ENCODE data around the gene HAGH. TPM values are rescaled to one million over a fixed set of nuclear protein-coding genes. Genes with fewer than 3 reads are reported as not detected.
"Not testable (repeated sequence)": the region's sequence is repeated elsewhere in the genome, so short reads cannot be mapped to it uniquely, and the experiment has no call there.

The HAGH gene
- total RNA-seq, 1 donor from 2014 or later = 35.9 TPM

- Histone ChIP-seq H3K9me3 (ENCODE audit: insufficient read depth, low read depth, low read length) (no peaks in the 10 kb centered on the region), H3K27me3 (ENCODE audit: insufficient read depth, low read length) (no peaks in the 10 kb centered on the region), H3K4me2 (ENCODE audit: low read length) (no peak overlapping the region), H3K27ac (ENCODE audit: low read depth, low read length) (no peak overlapping the region), H2AFZ (ENCODE audit: low read depth, low read length) (no peak overlapping the region), H3K79me2 (ENCODE audit: insufficient read depth, low read length) (no peaks in the 10 kb centered on the region), H4K20me1 (ENCODE audit: insufficient read depth, low read length) (peaks cover 3% of the 10 kb centered on the region), H3K4me3 (ENCODE audit: insufficient read depth, low read depth, low read length) (no peak overlapping the region), H3K36me3 (ENCODE audit: insufficient read depth, low read length) (no peaks in the 10 kb centered on the region), H3K9ac (ENCODE audit: low read length) (no peak overlapping the region), H3K4me1 (ENCODE audit: insufficient read depth, low read length) (peaks cover 3% of the 10 kb centered on the region)
- no peak overlapping the region for H3K27ac Mint-ChIP-seq (ENCODE audit: unreplicated experiment)
- no peaks in the 10 kb centered on the region for H3K27me3 Mint-ChIP-seq (ENCODE audit: low read depth, unreplicated experiment)
- H3K9me3 Mint-ChIP-seq (ENCODE audit: unreplicated experiment) = peaks cover 8% of the 10 kb centered on the region
- DNase-seq (ENCODE audit: low read depth) (no peak), FAIRE-seq (no peak)
- no peaks in the 10 kb centered on the region for H3K4me1 Mint-ChIP-seq (ENCODE audit: low read depth, unreplicated experiment)
- no peak for TF ChIP-seq EZH2 (IDR thresholded peaks at IDR 0.05; ENCODE audit: insufficient read depth, low read length)
- no peak for TF ChIP-seq CTCF (IDR thresholded peaks at IDR 0.05; ENCODE audit: insufficient read depth, low read depth, low read length)
- no peak overlapping the region for H3K4me3 Mint-ChIP-seq (ENCODE audit: unreplicated experiment)
- H3K36me3 Mint-ChIP-seq (ENCODE audit: low read depth, unreplicated experiment) = peaks cover 30% of the 10 kb centered on the region
Measured at GRCh38 chr16:1808691-1809090, 17.9 kb downstream of the HAGH start.

- H3K79me2 ChIP-seq (ENCODE audit: insufficient read depth, low read length) = no peaks in the 10 kb centered on the region
- H3K36me3 ChIP-seq (ENCODE audit: insufficient read depth, low read length) = no peaks in the 10 kb centered on the region
- H4K20me1 ChIP-seq (ENCODE audit: insufficient read depth, low read length) = no peaks in the 10 kb centered on the region
- no peak overlapping the region for H3K9ac ChIP-seq (ENCODE audit: low read length)
- no peak for TF ChIP-seq EZH2 (IDR thresholded peaks at IDR 0.05; ENCODE audit: insufficient read depth, low read length)
- TF ChIP-seq CTCF (IDR thresholded peaks at IDR 0.05; ENCODE audit: insufficient read depth, low read depth, low read length) = no peak
- no peaks in the 10 kb centered on the region for H3K27me3 Mint-ChIP-seq (ENCODE audit: low read depth, unreplicated experiment)
- no peak overlapping the region for H3K4me3 ChIP-seq (ENCODE audit: insufficient read depth, low read depth, low read length)
- H3K9me3 Mint-ChIP-seq (ENCODE audit: unreplicated experiment) = peaks cover 9% of the 10 kb centered on the region
- peaks cover 27% of the 10 kb centered on the region for H3K36me3 Mint-ChIP-seq (ENCODE audit: low read depth, unreplicated experiment)
- no peaks in the 10 kb centered on the region for H3K9me3 ChIP-seq (ENCODE audit: insufficient read depth, low read depth, low read length)
- H3K27ac Mint-ChIP-seq (ENCODE audit: unreplicated experiment) = no peak overlapping the region
- H3K4me1 Mint-ChIP-seq (ENCODE audit: low read depth, unreplicated experiment) = no peaks in the 10 kb centered on the region
- no peak overlapping the region for H3K27ac ChIP-seq (ENCODE audit: low read depth, low read length)
- DNase-seq (ENCODE audit: low read depth) (no peak), FAIRE-seq (no peak)
- H3K27me3 ChIP-seq (ENCODE audit: insufficient read depth, low read length) = no peaks in the 10 kb centered on the region
- no peak overlapping the region for H2AFZ ChIP-seq (ENCODE audit: low read depth, low read length)
- peaks cover 3% of the 10 kb centered on the region for H3K4me1 ChIP-seq (ENCODE audit: insufficient read depth, low read length)
- H3K4me2 ChIP-seq (ENCODE audit: low read length) = no peak overlapping the region
- no peak overlapping the region for H3K4me3 Mint-ChIP-seq (ENCODE audit: unreplicated experiment)
Measured at GRCh38 chr16:1807626-1808025, 19.0 kb downstream of the HAGH start.

- Histone ChIP-seq H3K79me2 (ENCODE audit: insufficient read depth, low read length) (no peaks in the 10 kb centered on the region), H3K27ac (ENCODE audit: low read depth, low read length) (no peak overlapping the region), H3K4me1 (ENCODE audit: insufficient read depth, low read length) (no peaks in the 10 kb centered on the region), H2AFZ (ENCODE audit: low read depth, low read length) (no peak overlapping the region), H3K36me3 (ENCODE audit: insufficient read depth, low read length) (no peaks in the 10 kb centered on the region), H3K4me3 (ENCODE audit: insufficient read depth, low read depth, low read length) (no peak overlapping the region), H3K9ac (ENCODE audit: low read length) (no peak overlapping the region), H3K27me3 (ENCODE audit: insufficient read depth, low read length) (no peaks in the 10 kb centered on the region), H3K9me3 (ENCODE audit: insufficient read depth, low read depth, low read length) (peaks cover 4% of the 10 kb centered on the region), H4K20me1 (ENCODE audit: insufficient read depth, low read length) (no peaks in the 10 kb centered on the region), H3K4me2 (ENCODE audit: low read length) (no peak overlapping the region)
- Mint-ChIP-seq H3K27ac (ENCODE audit: unreplicated experiment) (no peak overlapping the region), H3K4me1 (ENCODE audit: low read depth, unreplicated experiment) (no peaks in the 10 kb centered on the region), H3K9me3 (ENCODE audit: unreplicated experiment) (peaks cover 27% of the 10 kb centered on the region), H3K36me3 (ENCODE audit: low read depth, unreplicated experiment) (peaks cover 33% of the 10 kb centered on the region), H3K27me3 (ENCODE audit: low read depth, unreplicated experiment) (no peaks in the 10 kb centered on the region), H3K4me3 (ENCODE audit: unreplicated experiment) (no peak overlapping the region)
- no peak for FAIRE-seq
- DNase-seq (ENCODE audit: low read depth) = no peak
- TF ChIP-seq CTCF (IDR thresholded peaks at IDR 0.05; ENCODE audit: insufficient read depth, low read depth, low read length) (no peak), EZH2 (IDR thresholded peaks at IDR 0.05; ENCODE audit: insufficient read depth, low read length) (no peak)
Measured at GRCh38 chr16:1800701-1801100, 25.9 kb downstream of the HAGH start.

- H3K4me3 Mint-ChIP-seq (ENCODE audit: unreplicated experiment); H3K4me3 ChIP-seq (ENCODE audit: insufficient read depth, low read depth, low read length); H2AFZ ChIP-seq (ENCODE audit: low read depth, low read length); H3K4me1 ChIP-seq (ENCODE audit: insufficient read depth, low read length); H3K4me2 ChIP-seq (ENCODE audit: low read length); DNase-seq (ENCODE audit: low read depth); H3K4me1 Mint-ChIP-seq (ENCODE audit: low read depth, unreplicated experiment); H4K20me1 ChIP-seq (ENCODE audit: insufficient read depth, low read length); H3K27me3 Mint-ChIP-seq (ENCODE audit: low read depth, unreplicated experiment); FAIRE-seq; H3K9me3 ChIP-seq (ENCODE audit: insufficient read depth, low read depth, low read length); H3K9ac ChIP-seq (ENCODE audit: low read length); H3K27me3 ChIP-seq (ENCODE audit: insufficient read depth, low read length); H3K27ac ChIP-seq (ENCODE audit: low read depth, low read length); H3K79me2 ChIP-seq (ENCODE audit: insufficient read depth, low read length); H3K36me3 ChIP-seq (ENCODE audit: insufficient read depth, low read length); H3K27ac Mint-ChIP-seq (ENCODE audit: unreplicated experiment): not testable (repeated sequence)
- H3K36me3 Mint-ChIP-seq (ENCODE audit: low read depth, unreplicated experiment) = peaks cover 32% of the 10 kb centered on the region
- peaks cover 27% of the 10 kb centered on the region for H3K9me3 Mint-ChIP-seq (ENCODE audit: unreplicated experiment)
Measured at GRCh38 chr16:1799263-1799662, 27.4 kb downstream of the HAGH start.
